Ascending aorta (tissue), 2 donors: ENCODE measurements around the gene TTC7B. TPM values are rescaled to one million over a fixed set of nuclear protein-coding genes. Genes with fewer than 3 reads are reported as not detected.

ENCODE experiments used
- DNase-seq, 2 donors: peaks; one replicate each; pipeline ENCODE4 v3.0.0-alpha.2; 2019; ENCODE audit warnings: low spot score in 2 of 2
- H3K27ac ChIP-seq, 2 donors: fragments of 200-600 bp; sonication (generic); one replicate each; pipeline ENCODE4 v1.5.1; 2016 to 2017; ENCODE audit warnings: mild to moderate bottlenecking in 1 of 2
- H3K27me3 ChIP-seq: fragments of 200-600 bp; sonication (generic); one replicate; pipeline ENCODE4 v1.5.1; 2017
- H3K36me3 ChIP-seq, 2 donors: fragments of 200-600 bp; sonication (generic); one replicate each; pipeline ENCODE4 v1.5.1; 2016
- H3K4me1 ChIP-seq, 2 donors: fragments of 200-600 bp; sonication (generic); one replicate each; pipeline ENCODE4 v1.5.1; 2016 to 2017; ENCODE audit warnings: mild to moderate bottlenecking in 1 of 2
- H3K4me3 ChIP-seq, 2 donors: fragments of 200-600 bp; sonication (generic); one replicate each; pipeline ENCODE4 v1.5.1; 2016 to 2017; ENCODE audit warnings: mild to moderate bottlenecking in 1 of 2
- H3K9me3 ChIP-seq, 2 donors: fragments of 200-600 bp; sonication (generic); one replicate each; pipeline ENCODE4 v1.5.1; 2016
- intact Hi-C: fragments of 100-400 bp; cut with DNase I; formaldehyde crosslinking; loops from one replicate; pipeline ENCODE4 v1.15.1; 2023
- total RNA-seq: library from RNA; depleted of rRNA; stranded (reverse); fragments of >200 nt; gene quantifications from one replicate; pipeline ENCODE4 v1.1.0, GENCODE V29; 2016
- TF ChIP-seq, protein P1 (sequence below), 3 experiments: fragments of 200-600 bp in 2 of 3; fragments of 450-650 bp in 1 of 3; sonication (generic) in 2 of 3; IDR thresholded peaks; one replicate each; pipeline ENCODE4 v1.5.1; 2016 to 2019; ENCODE audit warnings: antibody characterized with exemption in 3 of 3, mild to moderate bottlenecking in 1 of 3, moderate library complexity in 1 of 3

The TTC7B gene
- total RNA-seq, 1 donor from 2014 or later = 18.5 TPM

DNA sequence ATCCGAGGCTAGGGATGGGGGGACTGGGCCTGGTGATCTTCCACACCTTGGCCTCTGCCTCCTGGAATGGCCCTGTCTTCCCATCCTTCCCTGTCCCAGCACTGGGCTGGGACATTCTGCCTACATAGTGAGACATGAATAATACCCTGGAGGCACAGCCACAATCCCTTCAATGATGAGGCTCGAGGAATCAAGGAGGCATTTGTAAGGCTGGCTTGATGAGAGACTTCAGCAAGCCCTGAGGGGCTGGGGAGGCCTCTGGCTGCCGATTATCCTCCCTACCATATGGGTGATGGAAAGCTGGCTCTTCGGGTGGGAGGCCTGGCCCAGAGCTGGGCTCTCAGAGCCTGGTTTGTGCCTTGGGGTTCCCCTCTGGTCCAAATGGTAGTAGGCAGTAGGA, 326.9 kb downstream of the TTC7B start:
- Histone ChIP-seq H3K27ac (no peak overlapping the region), H3K4me3 (no peak overlapping the region), H3K36me3 (no peaks in the 10 kb centered on the region), H3K27me3 (no peaks in the 10 kb centered on the region), H3K4me1 (peaks cover 12 to 14% of the 10 kb centered on the region in 2 donors), H3K9me3 (no peaks in the 10 kb centered on the region)
- no peak for DNase-seq
- TF ChIP-seq, protein P1, sequence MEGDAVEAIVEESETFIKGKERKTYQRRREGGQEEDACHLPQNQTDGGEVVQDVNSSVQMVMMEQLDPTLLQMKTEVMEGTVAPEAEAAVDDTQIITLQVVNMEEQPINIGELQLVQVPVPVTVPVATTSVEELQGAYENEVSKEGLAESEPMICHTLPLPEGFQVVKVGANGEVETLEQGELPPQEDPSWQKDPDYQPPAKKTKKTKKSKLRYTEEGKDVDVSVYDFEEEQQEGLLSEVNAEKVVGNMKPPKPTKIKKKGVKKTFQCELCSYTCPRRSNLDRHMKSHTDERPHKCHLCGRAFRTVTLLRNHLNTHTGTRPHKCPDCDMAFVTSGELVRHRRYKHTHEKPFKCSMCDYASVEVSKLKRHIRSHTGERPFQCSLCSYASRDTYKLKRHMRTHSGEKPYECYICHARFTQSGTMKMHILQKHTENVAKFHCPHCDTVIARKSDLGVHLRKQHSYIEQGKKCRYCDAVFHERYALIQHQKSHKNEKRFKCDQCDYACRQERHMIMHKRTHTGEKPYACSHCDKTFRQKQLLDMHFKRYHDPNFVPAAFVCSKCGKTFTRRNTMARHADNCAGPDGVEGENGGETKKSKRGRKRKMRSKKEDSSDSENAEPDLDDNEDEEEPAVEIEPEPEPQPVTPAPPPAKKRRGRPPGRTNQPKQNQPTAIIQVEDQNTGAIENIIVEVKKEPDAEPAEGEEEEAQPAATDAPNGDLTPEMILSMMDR (IDR thresholded peaks at IDR 0.05) = no peak
- intact Hi-C loops = no loop called here

GRCh38 chr14:90488256-90488655, 328.0 kb downstream of the TTC7B start:
- DNase-seq = no peak

GRCh38 chr14:90487462-90487861, 328.8 kb downstream of the TTC7B start:
- intact Hi-C loops = no loop called here
- TF ChIP-seq, protein P1 (IDR thresholded peaks at IDR 0.05) = no peak
- Histone ChIP-seq H3K4me1 (peaks cover 12 to 14% of the 10 kb centered on the region in 2 donors), H3K9me3 (no peaks in the 10 kb centered on the region), H3K27me3 (no peaks in the 10 kb centered on the region), H3K27ac (no peak overlapping the region), H3K36me3 (no peaks in the 10 kb centered on the region), H3K4me3 (no peak overlapping the region)
- DNase-seq = no peak

More at GRCh38 chr14:90488256-90488655, 328.0 kb downstream of the TTC7B start:
- TF ChIP-seq, protein P1 (IDR thresholded peaks at IDR 0.05) = no peak
- Histone ChIP-seq H3K4me1 (peaks cover 12 to 14% of the 10 kb centered on the region in 2 donors), H3K4me3 (no peak overlapping the region), H3K36me3 (no peaks in the 10 kb centered on the region), H3K9me3 (no peaks in the 10 kb centered on the region), H3K27ac (no peak overlapping the region), H3K27me3 (no peaks in the 10 kb centered on the region)
- intact Hi-C loops = no loop called here

GRCh38 chr14:90487031-90487430, 329.2 kb downstream of the TTC7B start:
- no peaks in the 10 kb centered on the region for H3K36me3 ChIP-seq
- intact Hi-C loops = no loop called here
- H3K4me3 ChIP-seq = no peak overlapping the region
- TF ChIP-seq, protein P1 (IDR thresholded peaks at IDR 0.05) = no peak
- H3K27ac ChIP-seq = no peak overlapping the region
- no peaks in the 10 kb centered on the region for H3K27me3 ChIP-seq
- peaks cover 11 to 13% of the 10 kb centered on the region in 2 donors for H3K4me1 ChIP-seq
- H3K9me3 ChIP-seq = no peaks in the 10 kb centered on the region
- no peak for DNase-seq

DNA sequence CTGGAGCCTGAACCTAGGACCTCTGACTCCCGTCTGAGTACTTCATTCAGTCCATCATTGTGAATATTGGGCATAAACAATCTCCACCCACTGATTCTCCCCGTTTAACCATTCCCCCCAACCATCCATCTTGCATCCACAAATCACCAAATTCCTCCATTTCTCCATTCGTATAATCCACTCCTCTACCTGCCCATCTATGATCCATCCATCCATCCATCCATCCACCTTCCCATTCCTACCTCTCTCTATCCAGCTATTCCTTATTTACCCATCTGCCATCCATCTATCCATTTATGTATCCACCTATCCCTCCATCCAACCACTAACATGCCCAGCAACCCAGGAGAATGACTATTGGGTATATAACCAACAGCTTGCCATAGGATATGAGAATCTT, 331.9 kb downstream of the TTC7B start:
- DNase-seq = no peak
- intact Hi-C loops = no loop called here
- no peak overlapping the region for H3K27ac ChIP-seq
- no peak overlapping the region for H3K4me3 ChIP-seq
- no peaks in the 10 kb centered on the region for H3K9me3 ChIP-seq
- TF ChIP-seq, protein P1 (IDR thresholded peaks at IDR 0.05) = no peak
- H3K36me3 ChIP-seq = no peaks in the 10 kb centered on the region
- H3K4me1 ChIP-seq = no peaks in the 10 kb centered on the region
- H3K27me3 ChIP-seq = no peaks in the 10 kb centered on the region

DNA sequence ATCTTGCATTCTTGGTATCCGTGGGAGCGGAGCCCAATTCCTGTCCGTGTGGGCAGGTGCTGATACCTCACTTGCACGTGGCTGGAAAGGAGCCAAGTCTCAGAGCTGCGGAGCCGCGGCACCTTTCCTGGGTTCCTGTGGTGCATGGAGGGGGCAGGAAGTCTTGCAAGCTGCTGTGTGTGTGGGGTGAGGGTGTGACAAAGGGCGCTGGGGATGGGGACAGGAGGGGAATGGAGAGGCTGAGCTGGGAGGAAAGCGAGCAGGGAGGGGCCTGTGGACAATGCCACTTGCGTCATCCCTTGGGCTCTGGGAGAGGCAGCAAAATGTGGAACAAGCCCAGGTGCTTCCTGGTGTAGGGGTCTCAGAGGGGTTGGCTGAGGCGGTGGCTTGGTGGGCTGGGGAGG, 332.7 kb downstream of the TTC7B start:
- TF ChIP-seq, protein P1 (IDR thresholded peaks at IDR 0.05) = no peak
- H3K27me3 ChIP-seq = no peaks in the 10 kb centered on the region
- H3K4me3 ChIP-seq = no peak overlapping the region
- no peaks in the 10 kb centered on the region for H3K9me3 ChIP-seq
- intact Hi-C loops = no loop called here
- no peaks in the 10 kb centered on the region for H3K4me1 ChIP-seq
- no peak for DNase-seq
- H3K27ac ChIP-seq = no peak overlapping the region
- H3K36me3 ChIP-seq = no peaks in the 10 kb centered on the region
